A673 (cell line): Measurements from ENCODE around the gene LHPP.

Experiments
- CTCF ChIP-seq: fragments of 300-800, 200-600 bp; sonication (generic); conservative IDR thresholded peaks from 2 replicates; pipeline ENCODE4 v1.5.1; 2017; ENCODE audit warnings: low read depth, mild to moderate bottlenecking, antibody characterized with exemption, low read length, moderate library complexity, mixed read lengths
- EZH2 ChIP-seq: fragments of 200-600 bp; sonication (generic); IDR thresholded peaks from 2 replicates; pipeline ENCODE4 v1.6.1; 2017; ENCODE audit warnings: borderline replicate concordance, low read depth, mild to moderate bottlenecking, mixed read lengths, antibody characterized with exemption, low read length; ENCODE audit not compliant: poor library complexity, severe bottlenecking

- no peak for TF ChIP-seq CTCF
- TF ChIP-seq EZH2: no peak
Observed at GRCh38 chr10:124648131-124648475, 186.5 kb downstream of the LHPP start.
